T1000 (cell line): ENCODE measurements around the gene ZRSR2.
"Not testable (repeated sequence)": the region's sequence is repeated elsewhere in the genome, so short reads cannot be mapped to it uniquely, and the experiment has no call there.

Experiments
- DNase-seq: peaks from one replicate; lab custom pipeline; 2025; ENCODE audit warnings: mixed read lengths; lab: John Stamatoyannopoulos, UW

Gene ZRSR2

GRCh38 chrX:15789979-15790768 is at the start of gene ZRSR2:
Gene ZRSR2, plus strand, starts transcription at chrX:15790484. Its CDS starts 12 bp downstream, at chrX:15790496.
- peak; percentile 58 for DNase-seq

- DNase-seq: no peak
Observed at GRCh38 chrX:15744181-15744867, 46.0 kb upstream of the ZRSR2 start.

GRCh38 chrX:15745179-15745578 is 45.1 kb upstream of the ZRSR2 start:
- no peak for DNase-seq

GRCh38 chrX:15746651-15747050 is 43.6 kb upstream of the ZRSR2 start:
- not testable (repeated sequence) for DNase-seq

- no peak for DNase-seq
Observed at GRCh38 chrX:15747626-15748173, 42.6 kb upstream of the ZRSR2 start.

- DNase-seq: no peak
Observed at GRCh38 chrX:15748841-15749240, 41.4 kb upstream of the ZRSR2 start.

- peak; percentile 12 for DNase-seq
Observed at GRCh38 chrX:15749642-15750610, 40.4 kb upstream of the ZRSR2 start.

GRCh38 chrX:15750611-15751154 is 39.6 kb upstream of the ZRSR2 start:
- DNase-seq: peak; percentile 7

- DNase-seq: no peak
Observed at GRCh38 chrX:15751155-15751819, 39.0 kb upstream of the ZRSR2 start.

- DNase-seq: no peak
Observed at GRCh38 chrX:15755091-15755490, 35.2 kb upstream of the ZRSR2 start.

GRCh38 chrX:15758140-15758539 is 32.1 kb upstream of the ZRSR2 start:
- DNase-seq: no peak

GRCh38 chrX:15759886-15760285 is 30.4 kb upstream of the ZRSR2 start:
- not testable (repeated sequence) for DNase-seq

- DNase-seq: no peak
Observed at GRCh38 chrX:15761564-15762191, 28.6 kb upstream of the ZRSR2 start.

GRCh38 chrX:15769300-15769954 is 20.9 kb upstream of the ZRSR2 start:
- DNase-seq: no peak

GRCh38 chrX:15781961-15782699 is 8.2 kb upstream of the ZRSR2 start:
- DNase-seq: no peak

- DNase-seq: no peak
Observed at GRCh38 chrX:15785176-15785750, 5.0 kb upstream of the ZRSR2 start.

GRCh38 chrX:15786915-15787314 is 3.4 kb upstream of the ZRSR2 start:
- DNase-seq: no peak

- DNase-seq: peak; percentile 0
Observed at GRCh38 chrX:15790769-15791290, 546 bp downstream of the ZRSR2 start.

GRCh38 chrX:15797707-15798106 is 7.4 kb downstream of the ZRSR2 start:
- no peak for DNase-seq
